Right ventricle myocardium inferior (tissue), 1 donor: ENCODE data around the gene MAGEA4. TPM values are rescaled to one million over a fixed set of nuclear protein-coding genes. Genes with fewer than 3 reads are reported as not detected.

ENCODE experiments used
- ATAC-seq: fragments of 200-7000 bp; cut with Tn5 transposase; one replicate; pipeline ENCODE4 v1.9.1; 2020; ENCODE audit warnings: mild to moderate bottlenecking, moderate library complexity
- DNase-seq: peaks from one replicate; pipeline ENCODE4 v3.0.0; 2021; ENCODE audit errors: missing footprints
- intact Hi-C: fragments of 100-400 bp; cut with DNase I; formaldehyde crosslinking; loops from one replicate; pipeline ENCODE4 v1.11.0; 2022
- microRNA-seq: library from miRNA; unstranded; fragments of <30 nt; microRNA quantifications from one replicate; pipeline ENCODE4 v1.2.0, GENCODE V29; 2020
- total RNA-seq: library from RNA; stranded (reverse); fragmentation: NEBNext Ultra II Directional; extraction: Animal tissue kit (Norgen Biotek cat#: 25700); gene quantifications from one replicate; pipeline ENCODE4 v1.2.1, GENCODE V29; 2021
- donor health status: DM: no; HTN: yes; CAD: no; lungs with severe emphysema.

The MAGEA4 gene
- total RNA-seq, 1 donor from 2014 or later = not detected

GRCh38 chrX:151921292-151921691, 8.6 kb downstream of the MAGEA4 start:
- ATAC-seq (no peak), DNase-seq (no peak)
- intact Hi-C loops = no loop called here

DNA sequence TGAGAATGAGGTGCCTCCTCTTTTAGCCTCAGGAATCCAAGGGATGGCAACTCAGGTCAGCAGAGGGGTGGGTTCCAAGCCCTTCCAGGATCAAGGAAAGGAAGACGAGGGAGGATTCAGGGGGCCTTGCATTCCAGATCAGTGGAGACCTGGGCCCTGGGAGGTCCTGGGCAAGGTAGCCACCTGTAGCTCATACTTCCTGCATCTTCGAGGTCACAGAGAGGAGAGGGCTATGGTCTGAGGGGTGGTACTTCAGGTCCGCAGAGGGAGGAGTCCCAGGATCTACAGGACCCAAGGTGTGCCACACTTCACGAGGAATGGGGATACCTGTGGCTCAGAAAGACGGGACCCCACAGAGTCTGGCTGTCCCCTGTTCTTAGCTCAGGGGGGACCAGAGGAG, 9.2 kb downstream of the MAGEA4 start:
- no peak for ATAC-seq
- intact Hi-C loops = no loop called here
- no peak for DNase-seq

GRCh38 chrX:151922692-151923091, 10.0 kb downstream of the MAGEA4 start:
- ATAC-seq = no peak
- intact Hi-C loops = no loop called here
- no peak for DNase-seq

DNA sequence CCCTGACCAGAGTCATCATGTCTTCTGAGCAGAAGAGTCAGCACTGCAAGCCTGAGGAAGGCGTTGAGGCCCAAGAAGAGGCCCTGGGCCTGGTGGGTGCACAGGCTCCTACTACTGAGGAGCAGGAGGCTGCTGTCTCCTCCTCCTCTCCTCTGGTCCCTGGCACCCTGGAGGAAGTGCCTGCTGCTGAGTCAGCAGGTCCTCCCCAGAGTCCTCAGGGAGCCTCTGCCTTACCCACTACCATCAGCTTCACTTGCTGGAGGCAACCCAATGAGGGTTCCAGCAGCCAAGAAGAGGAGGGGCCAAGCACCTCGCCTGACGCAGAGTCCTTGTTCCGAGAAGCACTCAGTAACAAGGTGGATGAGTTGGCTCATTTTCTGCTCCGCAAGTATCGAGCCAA, 11.0 kb downstream of the MAGEA4 start:
- ATAC-seq = no peak
- intact Hi-C loops = no loop called here
- no peak for DNase-seq

DNA sequence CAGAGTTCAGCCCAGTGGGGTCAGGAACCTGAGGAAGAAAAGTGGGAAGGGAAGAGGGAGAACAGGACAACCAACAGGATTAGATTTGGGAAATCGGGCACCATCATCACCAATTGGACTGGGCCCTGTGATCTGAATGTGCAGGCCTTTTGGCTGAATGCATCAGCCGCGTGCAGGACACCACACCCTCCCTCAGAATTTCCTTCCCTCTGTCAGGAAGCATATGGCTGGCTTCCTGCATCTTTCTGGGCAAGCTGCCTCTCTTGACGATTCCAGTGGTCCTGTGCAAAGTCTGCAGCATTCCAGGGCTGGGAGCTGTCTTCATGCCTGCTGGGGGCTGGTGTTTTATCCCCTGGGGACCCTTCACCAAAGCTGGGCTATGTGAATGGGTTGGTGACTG, 16.4 kb downstream of the MAGEA4 start:
- ATAC-seq (no peak), DNase-seq (no peak)
- intact Hi-C loops = no loop called here

DNA sequence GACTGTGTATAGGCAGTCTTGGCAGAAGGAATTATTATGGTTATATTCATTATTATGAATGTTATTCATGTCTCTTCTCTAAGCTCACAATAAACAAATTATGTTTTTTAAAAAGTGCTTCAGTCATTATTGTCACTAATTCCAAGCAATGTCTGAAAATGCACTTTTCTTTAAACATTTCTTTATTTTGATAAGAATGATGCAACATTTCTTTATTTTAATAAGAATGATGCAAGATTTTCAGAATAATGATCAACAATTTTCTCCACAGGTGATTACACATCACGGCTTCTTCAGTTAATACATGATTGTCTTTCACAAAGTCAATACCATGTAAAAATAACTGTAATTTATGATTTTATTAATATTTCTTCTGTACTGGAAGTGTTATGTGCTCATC, 22.7 kb downstream of the MAGEA4 start:
- intact Hi-C loops = no loop called here
- DNase-seq (no peak), ATAC-seq (no peak)

- no peak for ATAC-seq
- intact Hi-C loops = no loop called here
- no peak for DNase-seq
Measured at GRCh38 chrX:151938172-151938571, 25.5 kb downstream of the MAGEA4 start.

DNA sequence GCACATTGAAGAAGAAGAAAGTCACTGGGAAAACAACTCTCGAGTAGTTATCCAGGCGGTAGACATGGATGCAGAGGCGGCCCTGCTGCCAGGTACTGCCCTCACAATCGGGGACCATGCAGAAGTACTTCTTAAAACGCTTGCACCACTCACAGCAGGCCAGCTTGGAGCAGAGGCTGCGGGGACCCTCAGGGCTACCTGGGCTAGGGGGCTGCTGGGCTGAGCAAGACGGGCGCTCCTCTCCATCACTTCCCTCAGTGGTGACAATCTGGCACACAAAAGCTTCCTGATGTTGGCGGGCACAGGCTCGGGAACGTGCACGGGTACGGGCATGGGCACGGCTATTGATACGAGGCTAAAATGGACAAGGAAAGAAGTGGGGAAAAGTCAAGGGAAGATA, 42.0 kb downstream of the MAGEA4 start:
- ATAC-seq (no peak), DNase-seq (no peak)
- intact Hi-C loops = no loop called here

DNA sequence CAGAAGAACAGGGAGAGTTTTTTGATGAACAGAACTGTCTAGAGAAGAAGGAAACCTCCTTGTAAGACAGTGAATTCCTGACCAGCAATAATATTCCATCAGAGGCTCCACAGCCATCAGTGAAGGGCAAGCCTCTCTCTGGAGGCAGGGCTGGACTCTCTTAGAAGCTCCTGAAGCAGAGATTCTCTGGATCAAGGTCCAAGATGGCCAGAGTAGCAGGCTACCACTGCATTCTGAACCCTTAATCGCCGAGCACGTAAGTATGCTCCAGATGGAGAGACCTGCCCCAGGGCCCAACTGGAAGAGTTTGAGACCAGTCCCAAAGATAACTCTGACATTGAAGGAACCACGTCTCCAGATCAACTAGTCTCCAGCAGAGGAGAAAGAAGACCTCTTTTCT, 45.4 kb downstream of the MAGEA4 start:
- intact Hi-C loops = no loop called here
- ATAC-seq (no peak), DNase-seq (no peak)

DNA sequence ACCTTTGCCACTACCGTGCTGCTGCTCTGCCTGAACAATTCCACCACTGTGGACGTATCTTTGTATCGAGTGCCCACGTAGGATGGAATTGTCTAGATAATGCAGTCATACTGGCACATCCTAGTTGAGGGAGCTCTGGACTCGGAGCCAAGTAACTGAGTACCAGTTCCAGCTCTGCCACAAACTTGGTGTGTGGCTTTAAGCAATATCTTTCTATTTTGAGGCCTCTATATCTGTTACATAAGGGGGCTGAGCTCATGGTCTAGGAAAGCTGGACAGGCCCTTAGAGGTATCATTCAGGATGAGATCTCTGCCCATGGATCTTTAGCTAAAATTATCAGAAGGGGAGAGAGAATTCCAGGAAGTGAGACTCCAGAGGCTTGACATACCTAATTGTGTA, 49.3 kb downstream of the MAGEA4 start:
- intact Hi-C loops = no loop called here
- peak; percentile 37 for ATAC-seq

DNA sequence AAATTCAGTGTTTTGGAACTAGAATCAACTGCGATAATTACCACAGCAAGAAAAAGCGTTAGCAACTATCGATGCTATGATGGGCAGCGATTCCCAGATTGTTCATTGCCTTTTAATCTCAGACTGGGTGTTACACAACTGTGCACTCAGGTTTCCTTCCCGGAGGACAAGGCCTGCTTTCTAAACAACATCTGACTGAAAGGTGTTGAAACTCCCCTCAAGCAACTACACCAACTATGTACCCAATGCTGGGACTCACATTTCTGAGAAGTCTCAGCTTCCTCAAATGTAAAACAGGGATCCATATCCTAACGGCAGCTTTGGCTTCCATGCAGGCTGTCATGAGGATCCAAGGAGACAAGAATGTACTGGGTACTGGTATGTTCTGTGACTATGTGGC, 53.5 kb downstream of the MAGEA4 start:
- no peak for ATAC-seq
- intact Hi-C loops = no loop called here

More for the DNA sequence above, 49.3 kb downstream of the MAGEA4 start:
- no peak for DNase-seq

DNA sequence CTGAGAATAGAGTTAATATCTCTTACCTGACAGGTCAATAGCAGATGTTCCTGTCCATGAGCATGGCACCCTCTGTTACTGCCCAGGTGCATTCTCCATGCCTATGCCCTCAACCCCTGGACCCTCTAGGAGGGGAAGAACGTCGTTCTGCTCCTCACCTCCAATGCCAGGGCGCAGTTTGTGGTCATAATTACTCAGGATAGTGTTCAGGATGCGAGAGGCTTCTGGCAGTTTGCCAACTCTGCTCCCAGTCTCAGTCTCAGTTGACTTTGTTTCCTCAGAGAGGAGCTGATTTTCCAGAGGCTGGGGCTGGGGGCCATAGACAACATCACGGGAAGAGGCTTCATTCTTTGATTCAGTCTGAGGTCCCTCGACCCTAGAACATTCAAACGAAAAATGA, 57.3 kb downstream of the MAGEA4 start:
- intact Hi-C loops = no loop called here
- ATAC-seq (no peak), DNase-seq (no peak)

More for the DNA sequence above, 53.5 kb downstream of the MAGEA4 start:
- DNase-seq = no peak

GRCh38 chrX:151970661-151971060, 58.0 kb downstream of the MAGEA4 start:
- ATAC-seq (peak; percentile 80), DNase-seq (peak; percentile 80)
- intact Hi-C loops = no loop called here

DNA sequence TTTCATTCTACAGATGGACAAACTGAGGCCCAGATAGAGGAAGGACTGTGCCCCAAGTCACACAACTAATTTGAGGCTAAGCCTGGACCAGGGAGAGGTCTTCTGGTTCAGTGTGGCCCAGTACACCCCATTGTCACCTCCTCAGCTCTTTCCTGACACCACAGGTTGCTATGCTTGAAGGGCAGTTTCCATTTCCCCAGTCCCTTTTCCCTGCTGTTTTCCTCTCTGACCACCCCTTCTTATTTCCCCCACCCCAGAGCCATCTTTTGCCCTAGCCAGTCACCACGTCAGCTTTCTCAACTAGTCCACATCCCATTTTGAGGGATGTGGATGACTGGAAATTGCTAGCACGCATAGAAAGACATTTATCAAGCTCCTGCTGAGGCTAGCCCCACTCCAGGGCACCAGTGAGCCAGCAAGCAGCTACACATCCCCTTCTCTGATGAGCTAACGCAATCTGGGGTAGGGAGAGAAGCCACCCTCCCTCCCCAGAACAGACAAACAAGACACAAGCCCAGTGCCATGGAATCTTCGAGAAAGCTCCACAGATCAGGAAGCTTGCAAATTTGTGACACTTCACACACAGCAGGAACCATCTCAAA, 60.5 kb downstream of the MAGEA4 start:
- intact Hi-C loops = no loop called here
- no peak for ATAC-seq
- DNase-seq = no peak

DNA sequence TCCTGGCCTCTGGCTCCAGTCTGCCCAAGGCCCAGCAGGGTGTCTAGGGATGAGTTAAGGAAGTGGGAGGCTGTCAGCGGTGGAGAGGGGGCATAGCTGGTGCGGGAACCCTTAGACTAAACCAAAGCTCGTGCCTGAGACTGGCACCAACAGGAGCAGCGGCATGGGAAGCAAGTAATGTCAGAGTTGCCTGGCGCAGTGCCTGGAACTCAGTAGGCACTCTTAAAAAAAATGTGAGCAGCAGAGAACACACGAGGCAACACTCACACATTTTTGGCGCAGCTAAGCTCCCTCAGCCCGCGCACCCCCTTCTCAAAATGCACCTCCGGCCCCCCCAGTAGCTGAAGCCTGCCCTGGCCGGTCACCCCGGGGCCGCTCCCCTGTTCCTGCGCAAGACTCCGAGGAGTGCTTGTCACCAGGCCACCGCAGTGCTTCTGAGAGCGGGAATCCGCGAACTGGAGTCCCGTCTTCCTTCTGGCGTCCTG, 61.2 kb downstream of the MAGEA4 start:
- ATAC-seq = peak; percentile 33
- peak; percentile 71 for DNase-seq
- intact Hi-C loops = no loop called here

Small RNAs within 50 kb of the gene (microRNA-seq; reads per million reads assigned to microRNA genes)
- 382 reads per million, percentile 71 among the genes with 10 or more reads in this experiment for gene MIR224
- gene MIR452 = 980 reads per million, percentile 83 among the genes with 10 or more reads in this experiment

Other genes with a start within 250 kb of the MAGEA4 start
- gene PRRG3, start 217.4 kb upstream of the MAGEA4 start, total RNA-seq = 3.4 TPM
- not detected for gene FATE1, start 196.9 kb upstream of the MAGEA4 start, total RNA-seq
- not detected for gene CNGA2, start 178.1 kb upstream of the MAGEA4 start, total RNA-seq
- 30.3 TPM for gene GABRE, start 61.8 kb downstream of the MAGEA4 start, total RNA-seq
- gene MAGEA10, start 225.7 kb downstream of the MAGEA4 start, total RNA-seq = not detected